Mesenteric fat pad (tissue), 1 donor: ENCODE measurements around the gene S100A2. TPM values are rescaled to one million over a fixed set of nuclear protein-coding genes. Genes with fewer than 3 reads are reported as not detected.
"Not testable (repeated sequence)": the region's sequence is repeated elsewhere in the genome, so short reads cannot be mapped to it uniquely, and the experiment has no call there.

ENCODE experiments used
- DNase-seq: peaks from one replicate; pipeline ENCODE4 v3.0.0-alpha.2; 2020; ENCODE audit warnings: low spot score
- total RNA-seq: library from RNA; stranded (reverse); fragmentation: NEBNext Ultra II Directional; extraction: Animal tissue kit (Norgen Biotek cat#: 25700); gene quantifications from one replicate; pipeline ENCODE4 v1.2.1, GENCODE V29; 2021
- donor health status: DM: yes; HTN: yes; CAD: no.

S100A2 gene
- total RNA-seq, 1 donor from 2014 or later: 0.58 TPM

DNA sequence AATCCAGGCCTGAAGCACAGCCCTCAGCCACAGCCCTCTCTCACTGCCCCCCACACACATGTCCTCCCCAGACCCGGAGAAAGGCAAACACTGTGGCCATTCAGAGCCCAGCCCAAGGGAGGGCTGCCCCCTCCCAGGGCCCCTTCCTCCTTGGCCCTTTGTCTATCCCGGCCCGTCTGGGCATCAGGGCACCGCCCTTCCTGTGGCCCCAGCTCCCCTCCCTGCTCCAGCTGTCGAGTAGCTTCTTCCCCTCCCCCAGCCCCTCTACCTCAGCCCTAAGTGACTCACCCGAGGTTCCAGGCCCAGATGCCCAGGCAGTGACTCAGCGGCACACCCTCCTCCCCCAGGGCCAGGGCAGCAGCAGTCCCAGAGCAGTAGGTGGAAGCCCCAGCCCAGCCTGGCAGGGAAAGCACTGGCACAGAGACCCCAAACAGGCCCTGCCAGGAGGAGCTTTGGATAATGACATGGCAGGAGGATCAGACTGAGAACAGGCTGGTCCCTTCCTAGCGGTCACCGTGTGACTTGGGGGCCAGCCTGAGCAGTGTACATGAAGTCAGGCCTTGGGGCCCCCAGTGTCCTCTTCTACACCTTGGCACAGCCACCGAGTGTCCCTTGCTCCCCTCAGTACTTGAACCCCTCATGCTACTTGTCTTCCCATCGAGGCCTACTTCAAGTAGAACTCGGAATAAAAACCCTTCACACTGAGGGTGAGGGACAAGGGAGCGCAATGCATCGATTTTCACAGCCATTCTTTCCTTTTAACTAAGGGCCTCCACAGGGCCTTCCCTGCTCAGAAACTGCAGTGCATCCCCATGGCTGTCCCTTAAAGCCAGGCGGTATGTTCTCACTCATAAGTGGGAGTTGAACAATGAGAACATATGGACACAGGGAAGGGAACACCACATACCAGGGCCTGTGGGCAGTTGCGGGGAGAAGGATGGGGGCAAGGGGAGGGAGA is 1.0 kb upstream of the S100A2 start:
- peak; percentile 97 for DNase-seq

DNA sequence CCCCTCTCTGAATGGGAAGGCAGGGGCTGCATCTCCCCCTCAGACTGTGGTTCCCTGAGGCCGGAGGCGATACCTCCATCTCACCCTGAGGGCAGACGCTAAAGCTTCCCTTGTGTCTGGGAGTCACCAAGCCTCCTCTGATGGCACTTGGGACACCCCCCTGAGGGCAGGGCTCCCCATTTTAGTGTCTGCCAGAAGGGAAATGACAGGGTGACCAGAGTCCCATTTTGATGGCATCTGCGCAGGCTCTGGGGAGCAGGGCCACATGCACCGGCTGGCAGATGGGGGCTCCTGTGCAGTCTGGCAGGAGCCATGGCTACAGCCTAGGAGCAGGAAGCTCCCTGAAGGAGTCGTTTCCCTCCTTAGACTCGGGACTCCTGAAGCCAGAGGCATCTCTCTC is 1.7 kb downstream of the S100A2 start:
- no peak for DNase-seq

DNA sequence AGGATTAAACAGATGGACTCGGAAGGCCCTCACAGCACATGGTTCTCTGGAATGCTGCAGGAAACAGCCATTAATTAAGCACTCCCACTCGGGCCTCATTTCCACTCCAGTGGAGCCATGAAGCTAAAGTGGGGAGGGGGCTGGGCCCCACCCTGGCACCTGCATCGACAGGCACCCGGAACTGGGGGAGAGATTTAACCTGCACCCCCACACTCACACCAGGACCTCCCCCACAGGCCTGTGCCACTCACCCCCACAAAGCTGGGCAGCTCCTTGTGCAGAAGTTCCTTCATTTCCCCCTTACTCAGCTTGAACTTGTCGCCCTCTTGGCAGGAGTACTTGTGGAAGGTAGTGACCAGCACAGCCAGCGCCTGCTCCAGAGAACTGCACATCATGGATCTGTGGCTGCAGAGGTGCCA is 2.2 kb downstream of the S100A2 start:
- DNase-seq: no peak

DNA sequence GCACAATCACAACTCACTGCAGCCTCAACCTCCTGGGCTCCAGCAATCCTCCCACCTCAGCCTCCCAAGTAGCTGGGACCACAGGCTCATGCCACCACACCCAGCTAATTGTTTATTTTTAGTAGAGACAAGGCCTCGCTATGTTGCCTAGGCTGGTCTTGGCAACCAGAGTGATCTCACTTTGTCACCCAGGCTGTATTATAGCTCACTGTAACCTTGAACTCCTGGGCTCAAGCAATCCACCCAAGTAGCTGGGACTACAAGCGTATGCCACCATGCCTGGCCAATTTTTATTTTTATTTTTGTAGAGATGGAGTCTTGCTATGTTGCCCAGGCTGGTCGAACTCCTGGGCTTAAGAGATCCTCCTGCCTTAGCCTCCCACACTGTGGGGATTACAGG is 3.6 kb downstream of the S100A2 start:
- not testable (repeated sequence) for DNase-seq

DNA sequence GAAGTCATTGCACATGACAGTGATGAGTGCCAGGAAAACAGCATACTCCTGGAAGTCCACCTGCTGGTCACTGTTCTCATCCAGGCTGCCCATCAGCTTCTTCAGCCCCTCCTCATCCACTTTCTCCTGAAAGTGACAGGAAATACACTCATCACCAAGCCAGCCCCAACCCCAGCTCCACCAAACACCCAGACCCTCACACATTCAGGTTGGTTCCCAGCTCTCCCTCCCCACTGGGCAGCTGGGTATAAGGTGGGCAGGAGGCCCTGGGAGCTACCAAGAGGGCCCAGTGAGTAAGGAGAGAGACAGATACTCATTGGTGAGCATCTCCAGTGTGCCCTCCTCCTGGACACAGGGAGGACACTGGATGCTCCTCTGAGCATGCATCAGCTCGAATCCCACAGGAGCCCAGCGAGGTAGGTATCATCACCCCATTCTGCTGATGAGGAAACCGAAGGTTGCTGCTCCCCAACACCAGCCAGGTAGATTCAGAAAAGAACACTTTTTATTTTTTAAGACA is 4.1 kb downstream of the S100A2 start:
- no peak for DNase-seq

DNA sequence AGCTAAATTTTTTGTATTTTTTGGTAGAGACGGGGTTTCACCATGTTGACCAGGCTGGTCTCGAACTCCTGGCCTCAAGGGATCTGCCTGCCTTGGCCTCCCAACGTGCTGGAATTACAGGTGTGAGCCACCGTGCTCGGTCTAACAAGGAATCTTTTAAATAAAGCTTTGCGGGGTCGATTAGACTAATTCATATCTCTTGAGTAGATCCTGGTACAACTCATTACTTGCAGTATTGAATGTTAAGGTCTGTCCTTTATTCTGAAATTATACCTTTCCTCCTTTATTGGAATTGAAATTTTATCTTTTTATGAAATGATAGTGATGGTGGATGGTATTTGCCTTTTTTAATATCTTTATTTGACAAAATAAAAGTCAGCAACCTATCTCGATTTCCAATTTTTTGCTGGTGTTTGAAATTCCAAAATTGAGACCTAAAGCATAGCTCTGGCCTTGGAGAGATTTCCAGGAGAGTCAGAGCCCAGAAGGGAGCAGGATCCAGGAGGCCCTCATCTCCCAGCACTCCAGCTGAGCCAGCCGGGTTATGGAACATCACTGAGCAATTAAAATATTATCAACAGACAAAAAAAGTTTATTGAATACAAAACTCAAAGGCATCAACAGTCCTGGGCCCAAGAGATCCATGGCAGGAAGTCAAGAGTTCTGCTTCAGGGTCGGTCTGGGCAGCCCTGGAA is 4.7 kb downstream of the S100A2 start:
- DNase-seq: no peak

DNA sequence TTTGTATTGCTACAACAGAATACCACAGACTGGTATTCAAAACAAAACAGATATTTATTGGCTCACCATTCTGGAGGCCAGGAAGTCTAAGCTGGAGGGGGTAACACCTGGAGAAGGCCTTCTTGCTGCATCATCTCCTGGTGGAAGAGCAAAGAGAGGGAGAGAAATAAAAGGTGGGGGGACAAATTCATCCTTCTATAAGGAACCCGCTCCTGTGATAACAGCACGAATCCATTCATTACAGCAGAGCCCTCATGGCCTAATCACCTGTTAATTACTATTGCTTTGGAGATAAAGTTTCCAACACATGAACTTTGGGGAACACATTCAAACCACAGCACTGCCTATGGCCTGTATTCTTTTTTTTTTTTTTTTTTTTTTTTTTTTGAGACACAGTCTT is 5.4 kb downstream of the S100A2 start:
- DNase-seq: no peak

DNA sequence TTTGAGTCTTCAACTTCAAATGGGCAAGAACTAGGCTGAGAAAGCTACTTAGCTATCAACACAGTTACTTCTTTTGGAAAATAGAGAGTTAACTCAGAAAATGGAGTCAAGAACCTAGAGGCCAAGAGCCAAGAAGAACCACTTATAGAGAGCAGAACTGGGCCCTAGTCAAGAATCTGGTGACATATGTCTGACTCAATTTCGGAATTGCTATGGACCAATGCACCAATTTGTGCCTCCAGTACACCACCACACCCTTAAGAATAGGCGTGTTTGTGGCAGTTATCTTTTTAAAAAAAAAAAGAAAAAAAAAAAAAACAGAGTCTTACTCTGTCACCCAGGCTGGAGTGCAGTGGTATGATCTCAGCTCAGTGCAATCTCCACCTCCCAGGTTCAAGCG is 7.8 kb downstream of the S100A2 start:
- no peak for DNase-seq

DNA sequence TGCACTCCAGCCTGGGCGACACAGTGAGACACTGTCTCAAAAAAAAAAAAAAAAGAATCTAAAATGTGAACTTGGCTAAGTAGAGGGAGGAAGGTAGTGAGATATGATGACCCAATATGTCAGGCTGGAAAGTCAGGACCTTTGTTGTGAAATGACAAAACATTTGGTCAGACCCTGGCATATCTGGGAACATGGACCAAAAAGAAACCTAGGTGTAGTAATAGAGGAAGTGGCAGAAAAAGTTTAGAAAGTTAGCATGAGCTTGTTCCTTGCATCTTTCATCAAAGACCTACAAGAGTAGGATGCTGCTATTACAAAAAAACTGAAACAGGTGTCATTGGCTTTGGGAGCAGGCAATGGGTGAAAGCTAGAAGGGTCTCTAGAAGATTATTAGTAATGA is 9.3 kb downstream of the S100A2 start:
- DNase-seq: no peak

DNA sequence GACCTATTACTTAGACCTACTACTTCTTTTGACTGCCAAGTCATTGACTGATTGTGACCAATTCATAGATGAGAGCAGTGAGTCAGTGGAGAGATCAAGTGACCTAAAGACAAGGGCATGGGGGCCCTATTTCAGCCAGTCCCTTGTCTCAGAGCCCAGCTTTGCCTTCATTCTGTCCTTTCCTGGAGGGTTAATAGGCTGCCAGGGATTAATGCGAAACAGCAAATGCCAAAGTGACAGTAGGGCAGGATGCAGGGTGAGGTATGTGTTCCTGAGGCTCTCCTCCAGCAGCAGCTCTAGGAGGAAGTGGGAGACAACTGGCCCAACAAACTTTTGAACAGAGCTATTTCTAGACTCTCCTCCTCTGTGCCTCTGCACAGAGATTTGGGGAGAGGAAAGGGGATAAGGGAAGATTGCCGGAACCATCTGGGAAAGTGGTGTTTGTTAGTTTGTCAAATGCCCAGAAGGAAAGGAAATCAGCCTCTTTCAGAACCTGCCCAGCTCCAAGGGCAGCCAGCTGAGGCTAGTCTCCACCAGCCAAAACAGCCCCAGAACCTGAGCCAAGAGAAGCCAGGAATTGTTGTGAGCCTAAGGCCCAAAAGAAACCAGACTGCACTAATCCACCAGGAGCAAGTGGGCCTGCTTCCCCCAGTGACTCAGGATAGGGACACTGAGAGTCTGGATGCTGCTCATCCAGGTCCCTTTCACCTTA is 11.7 kb downstream of the S100A2 start:
- DNase-seq: no peak

DNA sequence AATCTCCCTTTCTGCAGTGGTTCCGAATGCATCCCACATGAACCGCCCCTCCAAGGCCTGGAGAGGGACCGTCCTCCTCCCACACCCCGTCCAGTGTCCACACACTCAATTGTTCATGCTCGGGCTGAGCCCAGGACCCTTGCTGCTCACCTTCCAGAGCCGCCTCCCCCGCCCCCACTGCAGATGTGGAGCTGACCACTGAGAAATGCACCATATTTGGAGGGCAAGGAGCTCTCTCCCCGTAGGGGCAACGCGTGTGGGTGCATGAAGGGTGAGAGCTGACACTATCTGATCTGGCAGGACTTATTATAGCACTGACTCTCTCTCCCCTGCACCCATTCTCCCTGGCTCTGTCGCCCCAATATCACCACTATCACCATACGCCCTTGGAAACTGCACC is 12.5 kb downstream of the S100A2 start:
- DNase-seq: no peak

DNA sequence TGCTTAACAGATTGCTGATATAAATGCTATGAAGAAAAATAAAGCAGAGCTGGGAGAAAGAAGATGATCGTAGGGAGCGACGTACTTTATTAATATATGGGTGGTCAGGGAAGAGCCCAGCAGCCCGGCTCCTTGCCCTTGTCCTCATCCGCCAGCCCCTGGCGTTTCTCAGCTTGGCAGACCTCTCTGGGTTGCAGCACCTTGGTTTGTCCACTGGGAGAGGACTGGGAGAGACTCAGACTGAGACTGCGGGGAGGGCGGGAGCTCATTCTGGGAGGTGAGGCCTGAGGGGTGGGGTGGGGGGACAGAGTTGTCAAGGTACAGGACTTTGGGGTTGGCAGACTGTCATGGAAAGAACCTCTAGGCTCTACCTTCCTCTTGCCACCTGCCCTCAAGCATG is 13.3 kb downstream of the S100A2 start:
- no peak for DNase-seq

DNA sequence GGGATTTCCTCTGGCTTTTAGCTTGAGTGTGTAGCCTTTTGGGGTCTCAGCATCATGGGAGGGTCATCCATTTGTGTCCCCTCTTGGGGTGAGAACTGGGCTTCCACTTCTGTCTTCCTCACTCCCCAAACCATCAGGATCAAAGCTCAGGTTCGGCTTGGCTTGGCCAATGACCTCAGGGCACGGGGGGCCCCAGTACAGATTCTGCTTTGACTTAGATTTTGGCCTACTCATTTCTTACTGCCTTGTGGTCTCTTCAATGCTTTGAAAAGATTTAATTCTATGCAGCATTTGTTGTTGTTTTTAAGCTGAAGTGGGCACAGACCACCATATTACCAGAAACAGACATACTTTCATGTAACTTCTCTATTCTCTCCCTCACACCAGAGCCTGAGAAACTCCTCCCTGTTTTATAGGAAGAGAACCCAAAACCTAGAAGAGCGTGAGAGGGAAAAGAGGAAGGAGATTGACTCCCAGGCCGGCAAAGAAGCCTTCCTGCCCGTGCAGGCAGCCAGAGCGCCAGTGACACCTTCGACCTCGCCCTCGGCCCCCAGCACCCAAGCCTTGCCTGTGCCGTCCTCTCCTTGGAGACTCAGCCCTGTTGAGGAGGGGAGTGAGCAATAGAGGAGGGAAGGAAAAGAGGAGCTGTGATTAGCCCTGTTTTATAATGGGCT is 14.7 kb downstream of the S100A2 start:
- DNase-seq: no peak

DNA sequence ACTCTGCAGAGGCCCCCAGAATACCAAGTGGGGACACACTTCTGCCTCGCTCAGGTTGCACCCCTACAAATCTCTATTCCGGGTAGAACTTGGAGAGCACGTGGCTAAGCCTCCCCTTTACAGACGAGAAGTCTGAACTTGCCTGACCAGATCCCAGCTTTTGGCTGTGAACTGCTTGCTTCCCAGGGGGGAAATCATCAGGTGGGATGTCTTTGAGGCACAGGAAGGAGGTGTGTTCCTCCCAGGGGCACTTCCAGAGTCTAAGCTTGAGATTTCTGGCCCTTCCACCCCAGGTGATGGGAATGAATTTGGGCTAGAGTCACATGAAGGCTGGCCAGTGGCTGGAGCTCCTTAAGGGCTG is 15.3 kb downstream of the S100A2 start:
- DNase-seq: no peak

DNA sequence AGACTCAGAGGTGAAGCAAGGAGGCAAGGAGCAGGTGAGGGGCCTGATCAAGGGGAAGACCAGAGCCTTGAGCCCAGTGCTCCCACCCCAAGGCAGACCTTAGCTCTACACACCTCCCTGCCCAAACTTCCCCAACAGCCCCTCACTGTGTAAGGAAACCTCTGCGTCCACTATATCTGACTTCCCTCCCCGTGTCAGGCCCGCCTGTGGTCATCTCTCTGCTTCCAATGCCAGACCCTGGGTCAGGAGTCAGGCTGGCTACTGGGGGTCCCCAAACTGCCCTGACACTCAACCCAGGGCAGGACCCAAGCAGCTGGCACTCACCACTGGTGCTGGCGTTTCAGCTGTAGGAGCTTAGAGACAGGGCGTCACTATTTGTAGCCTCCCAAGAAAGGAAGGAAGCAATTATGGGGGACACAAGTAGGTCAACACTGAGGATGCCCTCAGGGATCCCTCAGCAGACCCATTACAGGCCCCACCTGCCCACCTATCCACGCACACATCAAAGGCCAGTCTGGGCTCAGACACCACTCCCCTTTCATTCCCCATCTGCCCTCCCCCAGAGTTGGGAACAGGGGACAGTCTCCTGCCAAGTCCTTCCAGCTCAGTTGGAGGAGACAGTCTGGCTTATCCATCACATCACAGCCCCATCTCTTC is 15.8 kb downstream of the S100A2 start:
- DNase-seq: no peak

DNA sequence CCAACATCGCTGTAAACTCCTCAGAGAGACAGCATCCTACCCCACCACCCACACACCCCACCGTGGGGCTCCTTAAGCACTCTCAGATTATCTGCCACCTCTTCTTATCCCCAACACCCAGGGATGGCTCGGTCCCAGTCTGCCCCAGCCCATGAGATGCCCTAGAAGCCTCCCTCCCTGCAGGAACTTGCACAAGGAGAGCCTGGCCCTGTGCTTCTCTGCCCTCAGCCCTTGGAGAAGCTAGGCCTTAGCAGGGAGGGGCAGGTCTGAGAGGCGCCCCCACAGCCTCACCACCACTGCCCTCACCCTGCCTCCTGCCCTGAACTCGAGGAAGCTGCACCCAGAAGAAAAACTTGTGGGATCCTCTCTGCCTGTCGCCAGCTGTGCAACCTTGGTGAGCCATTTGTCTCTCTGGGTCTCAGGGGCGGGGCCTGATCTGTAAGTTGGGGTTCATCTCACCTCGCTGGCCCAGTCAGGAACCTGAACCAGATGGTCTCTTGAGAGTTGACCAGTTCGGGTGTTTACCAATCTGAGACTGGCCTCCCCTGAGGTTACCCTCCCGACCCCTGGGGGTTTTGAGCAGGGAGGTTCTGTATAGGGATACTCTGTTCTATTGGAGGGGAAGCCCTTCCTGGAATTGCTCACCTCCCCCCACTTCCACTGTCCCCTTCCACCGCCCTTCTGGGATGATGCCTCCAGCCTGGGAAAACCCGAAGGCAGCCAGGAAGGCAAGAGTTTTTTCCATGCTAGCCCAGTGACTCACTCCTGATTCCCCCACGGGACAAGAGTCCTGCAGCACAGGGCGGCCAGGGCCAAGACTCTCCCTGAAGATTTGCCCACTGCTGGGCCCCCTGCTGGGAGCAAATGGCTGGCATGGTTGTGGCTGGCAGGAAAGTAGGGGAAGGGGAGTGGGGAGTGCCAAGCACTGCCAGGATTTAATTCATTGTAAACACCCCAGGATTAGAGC is 16.6 kb downstream of the S100A2 start, which contains the start of gene S100A3:
TSS of gene S100A3 (minus strand) at position 537 of the 967 bp plus-strand sequence. CDS start 773 bp downstream, outside the sequence.
- no peak for DNase-seq

DNA sequence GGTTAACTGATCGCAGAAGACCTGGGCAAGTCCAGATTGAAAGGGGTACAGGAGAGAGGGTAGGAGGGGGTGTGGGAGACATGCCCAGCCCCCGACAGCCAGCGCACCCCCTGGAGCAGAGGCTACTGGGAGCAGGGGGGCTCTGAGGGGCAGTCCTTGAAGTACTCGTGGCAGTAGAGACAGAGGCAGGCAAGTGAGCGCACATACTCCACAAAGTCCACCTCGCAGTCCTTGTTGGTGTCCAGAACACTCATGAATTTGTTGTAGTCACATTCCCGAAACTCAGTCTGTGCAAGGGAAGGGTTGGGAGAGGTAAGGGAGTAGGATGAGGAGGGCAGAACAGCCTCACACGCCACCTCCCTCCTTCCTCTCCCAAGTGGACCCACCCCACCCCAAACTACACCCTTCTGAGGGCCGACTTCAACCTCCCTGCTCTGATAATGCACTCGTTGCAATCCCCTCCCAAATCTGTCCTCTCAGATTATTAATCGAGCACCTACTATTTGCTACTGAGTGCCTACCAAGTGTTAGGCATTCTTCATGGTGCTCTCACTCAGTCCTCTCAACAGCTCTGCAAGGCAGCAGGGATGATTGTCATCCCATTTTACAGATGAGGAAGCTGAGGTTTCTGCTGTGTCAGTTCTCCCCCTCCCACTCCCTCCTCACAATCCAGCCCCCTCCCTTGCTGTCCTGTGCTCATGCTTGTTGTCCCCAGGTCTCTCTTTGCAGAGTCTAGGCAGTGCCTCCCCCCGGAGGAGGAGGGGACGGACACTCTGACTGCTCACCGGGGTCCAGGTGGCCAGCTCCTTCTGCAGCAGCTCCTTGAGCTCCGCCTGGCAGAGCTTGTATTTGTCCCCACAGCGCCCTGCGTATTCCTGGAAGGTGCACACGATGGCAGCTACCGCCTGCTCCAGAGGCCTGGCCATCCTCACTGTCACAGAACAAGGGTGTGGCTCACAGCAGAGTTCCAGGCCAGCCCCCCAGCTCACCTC is 17.8 kb downstream of the S100A2 start:
- DNase-seq: no peak
